Testis (tissue), 3 donors: Measurements from ENCODE around the gene PARD6B. TPM values are rescaled to one million over a fixed set of nuclear protein-coding genes. Genes with fewer than 3 reads are reported as not detected.
A peak's percentile ranks its signal among the peaks of the same experiment; 100 is the strongest.
"Not testable (repeated sequence)": the region's sequence is repeated elsewhere in the genome, so short reads cannot be mapped to it uniquely, and the experiment has no call there.

Source experiments
- DNase-seq: peaks from one replicate; pipeline ENCODE4 v3.0.0-alpha.2; 2019
- H3K27ac ChIP-seq, 2 donors: fragments of 200-600 bp; sonication (generic); one replicate each; pipeline ENCODE4 v1.5.1; 2019
- H3K27me3 ChIP-seq: fragments of 200-600 bp; sonication (generic); one replicate; pipeline ENCODE4 v1.5.1; 2019
- H3K36me3 ChIP-seq: fragments of 200-600 bp; sonication (generic); one replicate; pipeline ENCODE4 v1.5.1; 2017; ENCODE audit warnings: low read depth; ENCODE audit errors: missing control alignments
- H3K4me1 ChIP-seq: fragments of 200-600 bp; sonication (generic); one replicate; pipeline ENCODE4 v1.5.1; 2019
- H3K4me3 ChIP-seq, 2 donors: fragments of 200-600 bp; sonication (generic); one replicate each; pipeline ENCODE4 v1.5.1; 2017 to 2019
- H3K9me3 ChIP-seq: fragments of 200-600 bp; sonication (generic); one replicate; pipeline ENCODE4 v1.5.1; 2017
- CTCF ChIP-seq, 3 experiments: fragments of 450-650 bp in 2 of 3; fragments of 200-600 bp in 1 of 3; sonication (generic) in 1 of 3; IDR thresholded peaks; one replicate each; pipeline ENCODE4 v1.5.1; 2016 to 2019; ENCODE audit warnings: antibody characterized with exemption in 3 of 3, mild to moderate bottlenecking in 2 of 3, moderate library complexity in 1 of 3
- POLR2A ChIP-seq: fragments of 450-650 bp; IDR thresholded peaks from one replicate; pipeline ENCODE4 v1.6.1; 2017; ENCODE audit warnings: antibody characterized with exemption, mild to moderate bottlenecking, moderate library complexity
- WGBS, 2 donors: methylation state at CpG; one replicate each; pipeline ENCODE4 v1.1.5; 2018; 5-methylcytosine and 5-hydroxymethylcytosine counted together
- intact Hi-C: fragments of 100-400 bp; cut with DNase I; formaldehyde crosslinking; loops from one replicate; pipeline ENCODE4 v1.15.1; 2023; ENCODE audit warnings: low total_unique reads
- polyA plus RNA-seq: library from polyadenylated mRNA; stranded (reverse); fragments of 350-450 nt; fragmentation: Illumina TruSeq; extraction: RNeasy Lipid Tissue Mini Kit (QIAGEN cat#74804); gene quantifications from one replicate; pipeline ENCODE4 v1.2.3, GENCODE V29; 2014; ENCODE audit warnings: low read depth, low replicate concordance; ENCODE audit not compliant: insufficient read depth
- total RNA-seq, 2 donors: library from RNA; depleted of rRNA; stranded (reverse); fragments of >200 nt; gene quantifications; one replicate each; pipeline ENCODE4 v1.2.3, GENCODE V29; 2016

PARD6B gene
- total and polyA plus RNA-seq, 3 donors from 2014 or later: 3.8 to 17.0 (median 15.4) TPM

GRCh38 chr20:50793575-50794016 is 62.2 kb downstream of the PARD6B start:
- 55 to 63% methylated on average over 13 of the region's 13 CpGs for WGBS, 2 donors
- H3K27me3 ChIP-seq, H3K36me3 ChIP-seq, H3K27ac ChIP-seq, H3K9me3 ChIP-seq: not testable (repeated sequence)
- intact Hi-C loops: loop anchor here (10.0 kb wide), 1 partner anchor 131 kb away; no protein-coding TSS in a partner anchor
- H3K4me1 ChIP-seq: peaks cover 20% of the 10 kb centered on the region
- TF ChIP-seq CTCF (IDR thresholded peaks at IDR 0.05): peak in 2 of 3 experiments; percentile 34 to 36
- peak overlapping the region in 1 of 2 donors; percentile 86 for H3K4me3 ChIP-seq
- DNase-seq: peak; percentile 36

DNA sequence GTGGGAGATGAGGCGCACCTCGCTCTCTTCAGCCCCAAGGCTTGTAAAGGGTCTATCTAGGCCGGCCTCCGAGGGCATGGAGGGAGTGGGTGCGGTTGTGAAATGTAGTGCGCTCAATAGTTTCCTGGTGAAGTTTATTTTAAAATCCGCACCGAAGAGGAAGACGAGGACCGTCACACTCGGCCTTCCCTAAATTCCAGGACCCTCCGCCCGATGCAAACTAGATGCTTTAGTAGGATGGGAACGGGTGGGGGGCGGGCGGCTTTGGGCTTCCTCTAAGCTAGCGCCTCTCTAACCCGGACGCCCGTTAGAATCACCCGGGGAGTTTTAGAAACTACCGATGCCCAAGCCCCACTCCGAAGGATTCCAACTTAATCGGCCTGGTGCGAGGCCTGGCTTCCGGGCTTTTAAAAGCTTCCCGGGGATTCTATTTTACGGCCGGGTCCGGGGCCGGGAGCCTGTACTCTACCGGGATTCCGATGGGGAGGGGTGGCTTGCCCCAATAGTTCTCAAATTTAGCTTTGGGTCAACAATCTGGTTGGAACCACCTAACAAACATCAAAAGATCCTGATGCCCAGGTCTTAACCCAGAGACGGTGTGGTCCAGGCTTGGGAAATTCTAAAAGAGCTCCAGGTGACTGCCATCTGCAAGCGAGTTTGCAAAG is 62.9 kb downstream of the PARD6B start:
- WGBS, 2 donors: 20 to 24% methylated on average over 25 to 35 of the region's 35 CpGs
- Histone ChIP-seq H3K4me1 (peaks cover 20% of the 10 kb centered on the region), H3K27ac (peak overlapping the region in 1 of 2 donors; percentile 68), H3K27me3 (no peaks in the 10 kb centered on the region), H3K4me3 (peak overlapping the region; percentile 74 to 86), H3K36me3 (no peaks in the 10 kb centered on the region), H3K9me3 (no peaks in the 10 kb centered on the region)
- intact Hi-C loops: loop anchor here (10.0 kb wide), 1 partner anchor 130 kb away; no protein-coding TSS in a partner anchor
- DNase-seq: no peak
- TF ChIP-seq CTCF (IDR thresholded peaks at IDR 0.05) (no peak), POLR2A (no peak)

GRCh38 chr20:50794846-50795634 is 63.7 kb downstream of the PARD6B start, which contains the start of gene BCAS4:
BCAS4 (plus strand) TSS chr20:50795061; CDS start chr20:50795084, 23 bp downstream.
- 0 to 1% methylated on average over 4 to 55 of the region's 92 CpGs for WGBS, 2 donors
- Histone ChIP-seq H3K27me3 (no peaks in the 10 kb centered on the region), H3K36me3 (no peaks in the 10 kb centered on the region), H3K4me1 (peaks cover 19% of the 10 kb centered on the region), H3K27ac (peak within 1 kb of the TSS; percentile 65 to 68), H3K9me3 (no peaks in the 10 kb centered on the region), H3K4me3 (peak within 1 kb of the TSS; percentile 74 to 86)
- TF ChIP-seq CTCF (IDR thresholded peaks at IDR 0.05) (peak; percentile 82 to 99 (median 96)), POLR2A (no peak)
- intact Hi-C loops: loop anchor here (10.0 kb wide), 1 partner anchor 130 kb away; no protein-coding TSS in a partner anchor
- peak; percentile 79 for DNase-seq

DNA sequence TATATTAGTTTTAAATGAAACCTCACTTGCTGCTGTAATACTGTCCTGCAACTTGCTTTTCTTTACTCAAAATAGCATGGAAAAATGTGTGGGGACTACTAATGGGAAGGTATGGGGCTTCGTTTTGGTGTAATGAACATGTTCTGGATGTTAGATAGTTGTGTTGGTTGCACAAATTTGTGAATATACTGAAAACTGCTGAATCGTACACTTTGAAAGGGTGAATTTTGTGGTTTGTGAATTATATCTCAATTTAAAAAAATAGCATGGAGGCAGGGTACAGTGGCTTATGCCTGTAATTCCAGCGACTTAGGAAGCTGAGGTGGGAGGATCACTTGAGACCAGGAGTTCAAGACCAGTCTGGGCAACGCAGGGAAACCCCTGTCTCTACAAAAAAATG is 65.8 kb downstream of the PARD6B start:
- no peak overlapping the region for H3K27ac ChIP-seq
- no peaks in the 10 kb centered on the region for H3K9me3 ChIP-seq
- H3K4me3 ChIP-seq: no peak overlapping the region
- TF ChIP-seq CTCF (IDR thresholded peaks at IDR 0.05): no peak
- no peak for TF ChIP-seq POLR2A
- intact Hi-C loops: loop anchor here (10.0 kb wide), 1 partner anchor 128 kb away; no protein-coding TSS in a partner anchor
- no peaks in the 10 kb centered on the region for H3K27me3 ChIP-seq
- no peaks in the 10 kb centered on the region for H3K36me3 ChIP-seq
- 83 to 90% methylated on average over 4 of the region's 4 CpGs for WGBS, 2 donors
- DNase-seq: no peak
- peaks cover 4% of the 10 kb centered on the region for H3K4me1 ChIP-seq
